ENCODE measurements around the gene AFM. TPM values are rescaled to one million over a fixed set of nuclear protein-coding genes. Genes with fewer than 3 reads are reported as not detected.

Gene AFM
- total RNA-seq, 1 donor from 2014 or later, result not detected

Other genes starting within 250 kb of the AFM start
- 43.0 and 62.1 TPM in 2 replicates for gene ANKRD17, start 222.9 kb upstream of the AFM start, total RNA-seq
- gene ALB, start 77.5 kb upstream of the AFM start, total RNA-seq, result not detected in 2 replicates
- gene AFP, start 45.5 kb upstream of the AFM start, total RNA-seq, result not detected in 2 replicates
- gene RASSF6, start 138.7 kb downstream of the AFM start, total RNA-seq, result not detected in 2 replicates